Measurements from ENCODE around the gene PPP4R4.
"Not testable (repeated sequence)": the region's sequence is repeated elsewhere in the genome, so short reads cannot be mapped to it uniquely, and the experiment has no call there.

The PPP4R4 gene

DNA sequence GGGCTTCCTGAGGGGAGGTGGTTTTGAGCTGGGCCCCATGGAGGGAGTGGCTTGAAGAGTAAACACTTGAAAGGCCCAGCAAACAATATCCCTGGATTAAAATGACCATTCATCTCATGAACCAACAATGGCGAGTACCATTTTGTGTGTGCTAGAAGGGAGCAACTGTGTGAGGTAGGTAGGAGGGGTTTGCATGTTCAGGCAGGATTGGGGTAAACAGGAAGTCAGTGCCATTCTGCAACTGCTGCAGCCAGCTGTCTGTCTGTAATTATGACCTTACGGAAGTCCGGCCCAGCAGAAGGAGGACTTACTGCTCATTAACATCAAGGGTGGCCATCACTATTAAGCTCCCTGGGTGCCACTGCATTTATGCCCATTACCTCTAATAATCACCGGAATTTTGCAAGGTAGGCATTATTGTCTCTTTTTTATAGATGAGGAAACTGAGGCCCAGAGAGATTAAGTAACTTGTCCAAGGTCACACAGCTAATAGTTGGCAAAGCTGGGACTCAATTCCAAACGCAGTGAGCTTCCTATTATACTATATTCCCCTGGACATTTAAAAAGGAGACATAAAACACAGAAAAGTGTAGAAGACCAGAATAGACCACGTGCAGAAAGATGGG, 28.1 kb upstream of the PPP4R4 start:
- no peak for DNase-seq (ENCODE audit: low spot score)

DNA sequence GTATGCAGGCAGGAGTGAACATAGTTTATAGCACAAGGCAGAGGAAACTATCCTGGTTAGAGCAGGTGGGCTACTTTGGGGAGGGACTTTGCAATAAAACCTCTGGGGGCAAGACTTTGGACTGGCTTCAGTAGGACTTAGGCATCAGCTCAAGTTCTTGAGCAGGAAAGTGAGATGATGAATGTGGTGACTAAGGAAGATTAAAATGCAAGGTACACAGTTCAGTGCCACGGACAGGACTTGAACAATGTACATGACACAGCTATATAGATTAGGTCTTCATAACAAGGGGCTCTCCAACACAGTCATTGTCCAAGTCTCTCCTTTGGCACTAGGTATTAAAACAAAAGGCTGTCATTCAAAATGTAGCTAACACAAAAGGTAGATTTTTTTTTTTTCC, 21.4 kb upstream of the PPP4R4 start:
- no peak for DNase-seq (ENCODE audit: low spot score)

DNA sequence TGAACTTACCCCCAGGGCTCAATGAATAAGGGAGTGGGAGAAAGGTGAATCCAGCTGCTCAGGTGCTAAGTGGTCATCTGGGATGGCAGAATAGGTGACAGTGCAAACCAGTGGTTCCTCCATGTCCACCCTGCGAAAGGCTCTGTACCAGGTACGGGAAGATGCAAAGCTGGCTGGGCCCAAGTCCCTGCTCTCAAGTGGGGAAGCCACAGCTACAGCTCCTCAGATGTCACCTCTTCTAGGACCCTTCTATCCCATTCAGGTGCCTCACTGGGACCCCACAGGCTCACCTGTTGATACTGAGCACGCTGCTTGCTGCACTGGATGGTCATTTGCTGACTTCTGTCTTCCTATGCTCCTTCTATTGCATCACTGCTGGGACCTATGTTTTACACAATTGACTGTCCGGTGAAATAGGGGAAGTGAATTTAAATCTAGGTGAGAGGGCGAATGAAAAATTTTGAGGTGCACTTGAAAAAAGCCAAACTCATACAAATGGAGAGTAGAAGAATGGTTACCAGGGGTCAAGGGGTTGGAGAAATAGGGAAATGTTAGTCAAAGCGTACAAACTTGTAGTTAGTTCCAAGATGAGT, 20.3 kb upstream of the PPP4R4 start:
- DNase-seq (ENCODE audit: low spot score), result no peak

DNA sequence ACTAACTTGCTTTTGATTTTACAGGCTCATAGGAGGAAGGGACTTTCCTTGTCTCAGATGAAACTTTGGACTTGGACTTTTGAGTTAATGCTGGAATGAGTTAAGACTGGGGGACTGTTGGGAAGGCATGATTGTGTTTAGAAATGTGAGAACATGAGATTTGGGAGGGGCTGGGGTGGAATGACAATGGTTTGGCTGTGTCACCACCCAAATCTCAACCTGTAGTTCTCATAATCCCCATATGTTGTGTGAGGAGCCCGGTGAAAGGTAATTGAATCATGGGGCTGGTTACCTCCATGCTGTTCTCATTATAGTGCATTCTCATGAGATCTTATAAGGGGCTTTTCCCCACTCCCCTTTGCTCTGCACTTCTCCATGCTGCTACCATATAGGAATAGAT, 18.0 kb upstream of the PPP4R4 start:
- not testable (repeated sequence) for DNase-seq (ENCODE audit: low spot score)

DNA sequence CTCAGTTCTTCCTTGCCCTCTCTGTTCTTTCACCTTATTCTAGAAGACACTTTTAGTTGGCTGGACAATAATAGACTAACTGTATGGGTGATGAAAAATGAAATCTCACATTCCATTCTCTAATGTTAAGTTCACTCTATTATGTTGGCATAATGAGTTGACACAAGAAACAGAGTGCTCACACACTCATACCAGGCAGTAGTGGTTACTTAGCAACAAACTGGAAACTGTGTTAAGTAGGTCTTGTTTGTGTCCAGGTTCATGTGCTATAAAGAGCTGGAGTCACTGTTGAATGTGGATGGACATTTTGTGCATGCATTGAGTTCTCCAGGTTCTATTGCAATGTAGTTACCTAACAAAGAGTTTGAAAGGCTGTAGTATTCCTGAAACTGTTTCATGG, 16.9 kb upstream of the PPP4R4 start:
- no peak for DNase-seq (ENCODE audit: low spot score)

DNA sequence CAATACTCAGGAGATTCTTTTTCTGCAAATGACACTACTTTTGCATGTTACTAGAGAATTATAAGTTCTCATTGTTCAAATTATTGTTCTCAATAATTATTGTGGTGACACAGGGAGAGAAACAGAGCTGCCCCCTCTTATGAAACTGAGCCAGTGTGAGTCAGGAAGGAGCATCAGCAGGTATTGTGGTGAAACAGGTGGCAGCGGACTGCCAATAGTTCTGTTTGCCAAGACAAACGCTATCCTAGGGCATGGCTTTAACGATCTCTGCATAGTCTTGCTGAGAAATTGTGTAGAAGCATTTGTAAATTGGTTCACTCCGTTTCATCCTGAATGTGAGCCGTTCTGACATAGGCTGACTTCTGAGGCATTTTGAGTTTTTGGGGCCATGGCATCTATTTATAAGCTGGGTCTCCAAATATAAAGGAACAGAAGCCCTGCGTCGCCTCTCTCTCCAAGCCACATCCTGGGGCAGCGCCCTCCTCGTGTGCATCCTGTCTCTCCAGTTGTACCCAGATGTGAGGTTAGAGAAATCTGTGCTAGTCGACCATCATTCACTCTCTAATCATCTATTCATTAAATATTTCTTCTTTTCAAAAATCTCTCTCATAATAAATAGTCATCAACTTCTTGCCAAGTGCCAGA, 15.8 kb upstream of the PPP4R4 start:
- no peak for DNase-seq (ENCODE audit: low spot score)

DNA sequence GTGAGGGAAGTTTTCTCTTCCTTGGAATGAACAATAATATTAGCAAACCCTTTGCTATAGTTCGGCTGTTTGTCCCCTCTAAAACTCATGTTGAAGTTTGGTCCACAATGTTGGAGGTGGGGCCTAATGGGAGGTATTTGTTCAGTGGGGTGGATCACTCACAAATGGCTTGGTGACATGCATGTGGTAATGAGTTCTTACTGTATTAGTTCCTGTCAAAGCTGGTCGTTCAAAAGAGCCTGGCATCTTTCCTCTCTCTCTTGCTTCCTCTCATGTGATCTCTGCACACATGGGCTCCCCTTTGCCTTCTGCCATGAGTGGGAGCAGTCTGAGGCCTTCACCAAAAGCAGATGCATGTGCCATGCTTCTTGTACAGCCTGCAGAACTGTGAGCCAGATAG, 13.1 kb upstream of the PPP4R4 start:
- no peak for DNase-seq (ENCODE audit: low spot score)

DNA sequence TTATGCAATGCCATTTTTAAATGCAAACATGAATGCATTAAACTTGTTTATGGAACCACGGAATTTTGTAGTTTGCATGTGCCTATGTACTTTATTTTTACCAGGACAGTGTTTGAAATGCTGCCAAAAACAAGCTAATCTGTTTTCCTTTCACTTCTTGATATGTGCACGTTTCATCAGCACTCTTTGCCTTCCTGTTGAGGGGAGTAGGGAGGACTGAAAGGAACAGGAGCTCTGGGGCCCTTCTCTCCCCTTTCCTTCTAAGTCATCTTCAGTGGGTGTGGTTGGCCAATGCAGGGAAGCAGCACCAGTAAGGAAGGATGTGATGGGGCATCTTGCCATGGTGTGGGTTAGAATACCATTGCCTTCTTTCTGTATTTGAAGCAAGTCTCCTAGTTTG, 12.1 kb upstream of the PPP4R4 start:
- no peak for DNase-seq (ENCODE audit: low spot score)

DNA sequence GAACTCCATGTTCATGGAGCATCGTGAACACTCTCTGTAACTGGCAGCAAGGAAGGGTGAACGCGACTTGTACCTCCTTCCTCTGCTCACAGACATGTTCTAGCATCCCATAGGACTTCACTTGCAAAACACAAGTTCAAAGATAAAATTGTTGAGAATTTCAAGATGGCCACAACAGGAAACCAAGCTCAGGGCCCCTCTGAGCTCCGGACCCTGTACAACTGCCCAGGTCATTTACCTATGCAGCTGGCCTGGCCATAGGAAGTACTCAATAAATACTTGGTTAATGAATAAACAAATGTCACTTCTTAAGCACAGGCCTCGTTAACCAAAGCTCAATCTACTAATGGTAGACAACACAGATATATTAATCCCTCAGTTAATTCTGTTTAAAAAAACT, 11.7 kb upstream of the PPP4R4 start:
- DNase-seq (ENCODE audit: low spot score), result no peak

DNA sequence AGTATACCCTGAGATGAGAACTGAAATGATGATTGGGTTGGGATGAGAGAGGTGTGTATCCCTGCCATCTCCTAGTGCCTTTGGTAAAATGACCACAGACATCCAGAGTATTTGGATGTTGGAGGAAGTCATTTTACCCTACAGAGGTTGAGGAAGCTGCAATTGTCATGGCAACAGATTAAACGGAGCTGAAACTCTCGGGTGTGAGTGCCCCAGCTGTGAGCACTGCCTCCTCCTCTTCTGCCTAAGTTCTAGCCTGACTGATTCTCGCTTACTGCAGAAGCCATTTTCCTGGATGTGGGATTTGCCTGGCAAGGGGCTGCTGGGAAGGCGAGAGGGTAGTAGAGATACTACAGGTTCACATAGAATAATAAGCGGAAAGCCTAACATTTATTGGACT, 10.3 kb upstream of the PPP4R4 start:
- DNase-seq (ENCODE audit: low spot score), result no peak

DNA sequence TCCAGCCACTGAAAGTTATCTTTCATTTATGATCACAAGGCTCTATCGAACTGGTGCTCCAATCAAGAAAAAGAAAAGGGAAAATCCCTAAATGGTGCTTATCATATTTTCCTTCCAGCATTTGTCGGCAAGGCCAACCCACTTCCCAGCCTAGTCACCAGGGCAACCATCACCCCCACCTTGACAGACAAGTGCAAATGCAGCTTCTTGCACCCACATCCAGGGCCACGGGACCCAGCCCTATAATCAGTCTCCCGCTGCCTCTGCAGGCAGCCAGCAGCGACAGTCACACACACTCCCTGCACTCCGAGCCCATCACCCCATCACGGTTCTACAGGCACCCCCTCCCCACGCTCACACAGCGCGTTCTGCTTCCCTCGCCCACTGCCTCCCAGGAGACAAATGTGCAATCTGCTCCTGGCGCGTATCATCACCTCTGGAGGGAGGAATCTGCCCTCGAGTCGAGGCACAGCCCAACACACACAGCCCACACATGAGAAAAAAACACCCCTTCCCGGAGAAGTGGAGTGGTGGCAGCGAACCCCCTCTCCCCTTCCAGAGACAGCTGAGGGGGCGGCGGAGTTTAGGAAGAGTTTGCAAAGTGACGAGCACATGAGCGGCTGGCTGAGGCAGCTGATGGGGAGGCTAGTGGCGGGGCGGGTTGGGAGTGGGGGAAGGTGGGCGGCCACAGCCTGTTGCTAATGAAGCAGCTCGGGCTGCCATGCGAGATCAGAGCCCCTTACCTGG, 9.3 kb upstream of the PPP4R4 start:
- DNase-seq (ENCODE audit: low spot score), result no peak

DNA sequence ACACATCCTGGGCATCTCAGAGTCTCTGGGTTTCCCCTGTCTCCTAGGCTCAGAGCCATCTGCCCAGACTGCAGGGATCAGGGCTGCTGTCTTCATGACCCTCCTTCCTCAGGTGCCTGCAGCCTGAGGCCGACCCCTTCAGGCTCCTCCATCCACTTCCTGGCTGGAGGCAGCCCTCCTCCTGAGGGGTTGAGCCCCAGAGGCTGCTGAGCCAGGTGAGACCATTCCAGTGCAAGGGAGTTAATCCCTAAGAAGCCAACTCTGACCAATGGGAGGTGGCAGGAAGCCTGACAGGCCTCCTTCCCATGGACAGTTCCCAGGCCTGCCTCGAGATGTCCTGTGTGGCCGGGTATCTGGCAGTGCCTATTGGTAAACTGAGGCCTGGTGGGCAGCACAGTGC, 8.4 kb upstream of the PPP4R4 start:
- no peak for DNase-seq (ENCODE audit: low spot score)

DNA sequence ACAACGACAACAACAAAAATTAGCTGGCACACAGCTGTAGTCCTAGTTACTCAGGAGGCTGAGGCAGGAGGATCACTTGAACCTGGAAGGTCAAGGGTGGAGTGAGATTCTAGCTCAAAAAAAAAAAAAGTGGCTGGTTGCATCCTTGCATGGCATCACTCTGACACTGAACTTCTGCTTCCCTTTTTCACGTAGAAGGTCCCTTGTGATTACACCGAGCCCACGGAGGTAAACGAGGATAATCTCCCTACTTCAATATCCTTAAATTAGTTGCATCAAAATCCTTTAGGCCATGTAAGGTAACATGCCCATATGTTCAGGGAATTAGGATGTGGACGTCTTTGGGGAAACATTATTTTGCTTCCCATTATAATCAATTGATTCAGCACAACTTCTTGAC, 4.0 kb upstream of the PPP4R4 start:
- DNase-seq (ENCODE audit: low spot score), result no peak

DNA sequence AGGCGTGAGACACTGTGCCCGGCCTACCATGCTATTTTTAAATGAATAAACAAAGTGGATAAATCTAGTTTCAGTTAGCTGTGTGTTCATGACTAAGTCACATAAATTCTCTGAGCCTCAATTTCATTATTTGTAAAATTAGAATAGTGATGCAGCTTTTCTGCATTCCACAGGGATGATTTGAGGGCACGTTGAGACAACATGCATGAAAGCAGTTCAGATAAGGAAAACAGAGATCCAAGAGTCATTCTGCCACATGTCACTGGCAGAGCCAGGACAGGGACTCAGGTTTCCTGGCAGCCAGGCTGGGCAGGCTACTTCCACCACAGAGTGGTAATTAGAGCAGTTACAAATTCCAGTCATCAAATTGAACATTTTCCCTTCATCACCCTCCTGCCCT, 2.9 kb upstream of the PPP4R4 start:
- DNase-seq (ENCODE audit: low spot score), result no peak

DNA sequence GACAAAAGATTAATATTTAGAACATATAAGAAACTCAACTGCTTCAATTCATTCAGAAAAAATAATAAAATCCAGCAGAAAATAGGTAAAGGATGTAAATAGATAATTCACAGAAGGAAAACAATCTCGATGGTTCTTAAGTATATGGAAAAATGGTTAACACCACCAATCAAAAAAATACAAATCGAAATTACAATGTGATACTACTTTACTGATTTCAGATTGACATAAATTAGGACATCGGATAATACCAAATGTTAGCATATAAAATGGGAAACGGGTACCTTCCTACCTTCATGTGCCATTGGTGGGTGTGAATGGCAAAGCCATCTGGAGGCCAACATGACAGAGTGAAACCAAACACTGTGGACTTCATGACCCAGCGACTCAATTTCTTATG, 1.6 kb upstream of the PPP4R4 start:
- DNase-seq (ENCODE audit: low spot score), result no peak

DNA sequence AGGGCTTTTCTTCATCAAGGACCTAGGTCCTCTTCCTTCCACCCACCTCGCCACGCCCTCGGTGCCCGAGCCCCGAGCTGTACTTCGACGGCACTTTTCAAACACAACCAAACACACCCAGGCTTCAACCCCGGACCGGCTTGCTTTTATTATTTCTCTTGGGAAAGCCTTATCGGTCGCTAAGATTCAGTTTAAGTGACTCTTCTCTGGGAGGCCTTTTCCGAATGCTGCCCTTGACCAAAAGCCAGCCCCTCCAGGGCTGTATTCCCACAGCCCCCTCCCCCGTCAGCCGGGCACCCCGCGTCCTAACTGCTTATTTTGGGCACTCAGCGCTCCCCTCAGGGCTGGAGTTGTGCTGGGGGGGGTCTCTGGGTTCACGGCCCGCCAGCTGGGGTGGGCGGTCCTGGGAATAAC, 644 bp upstream of the PPP4R4 start:
- no peak for DNase-seq (ENCODE audit: low spot score)

DNA sequence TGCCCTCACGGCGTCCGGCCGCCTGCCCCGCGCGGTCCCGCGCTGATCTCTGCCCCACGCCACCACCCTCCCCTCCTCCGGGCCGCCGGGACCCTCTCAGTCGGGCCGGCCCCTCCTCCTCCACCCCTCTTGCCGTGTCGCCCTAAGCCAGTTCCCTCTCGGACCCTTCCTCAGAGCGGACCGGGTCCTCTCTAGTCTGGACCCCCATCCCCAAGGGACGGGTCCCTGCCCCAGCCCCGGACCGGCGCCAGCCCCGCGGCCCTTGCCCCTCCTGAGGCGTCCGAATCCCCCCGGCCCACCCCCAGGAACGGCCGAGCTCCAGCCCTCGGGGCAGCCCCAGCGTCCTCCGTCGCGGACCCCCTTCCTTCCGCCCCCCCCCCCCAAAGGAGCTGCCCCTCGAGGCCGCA, 485 bp downstream of the PPP4R4 start:
- no peak for DNase-seq (ENCODE audit: low spot score)

DNA sequence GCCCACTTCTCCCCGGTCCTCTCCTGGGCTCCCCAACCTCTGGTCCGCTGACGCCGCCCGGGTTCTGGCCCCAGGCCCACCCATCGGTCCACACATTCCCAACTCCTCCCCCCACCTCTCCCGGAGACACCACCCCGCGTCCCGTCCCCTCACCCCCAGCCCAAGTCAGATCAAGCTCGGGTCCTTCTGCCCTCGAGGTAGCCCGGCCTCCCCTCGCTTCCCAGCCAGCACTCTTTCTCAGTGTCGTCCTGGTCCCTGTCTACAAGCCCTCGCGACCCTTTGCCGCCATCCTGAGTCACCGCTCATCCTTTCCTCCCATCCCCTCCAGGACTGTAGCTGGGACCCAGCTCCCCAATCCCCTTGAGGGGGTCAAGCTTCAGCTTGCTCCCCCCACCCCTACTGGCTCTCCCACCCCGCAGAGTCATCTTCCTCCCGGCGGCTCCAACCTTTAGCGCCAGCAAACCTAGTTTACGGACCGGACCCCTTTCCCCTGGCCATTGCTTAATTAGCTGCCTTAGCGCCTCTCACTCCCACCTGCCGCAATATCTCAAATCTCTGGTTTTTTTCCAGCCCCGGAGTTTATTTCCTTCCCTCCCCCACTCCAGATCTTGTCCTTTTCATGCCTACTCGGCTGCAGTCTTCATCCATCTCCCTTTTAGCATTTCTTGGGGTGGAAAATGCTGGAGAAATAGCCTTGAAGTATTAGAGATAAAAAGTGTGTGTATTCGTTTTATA, 1.1 kb downstream of the PPP4R4 start:
- no peak for DNase-seq (ENCODE audit: low spot score)

DNA sequence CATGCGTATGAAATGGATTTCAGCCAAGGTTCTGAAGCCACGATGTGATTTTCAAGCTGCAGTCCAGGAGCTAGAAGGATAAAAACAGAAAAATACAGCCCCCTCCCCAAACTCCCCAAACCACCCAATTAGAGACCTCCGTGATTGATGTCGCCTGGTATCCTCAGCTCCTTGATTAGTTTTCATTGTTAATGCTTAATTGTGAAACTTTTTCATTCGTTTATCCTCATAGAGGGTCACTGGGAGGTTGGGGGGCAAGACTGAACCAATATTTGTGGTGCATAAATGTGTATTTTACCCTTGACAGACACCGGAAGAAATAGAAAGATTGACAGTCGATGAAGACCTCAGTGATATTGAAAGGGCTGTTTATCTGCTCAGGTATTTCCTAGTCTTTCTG, 1.6 kb downstream of the PPP4R4 start:
- DNase-seq (ENCODE audit: low spot score), result no peak

DNA sequence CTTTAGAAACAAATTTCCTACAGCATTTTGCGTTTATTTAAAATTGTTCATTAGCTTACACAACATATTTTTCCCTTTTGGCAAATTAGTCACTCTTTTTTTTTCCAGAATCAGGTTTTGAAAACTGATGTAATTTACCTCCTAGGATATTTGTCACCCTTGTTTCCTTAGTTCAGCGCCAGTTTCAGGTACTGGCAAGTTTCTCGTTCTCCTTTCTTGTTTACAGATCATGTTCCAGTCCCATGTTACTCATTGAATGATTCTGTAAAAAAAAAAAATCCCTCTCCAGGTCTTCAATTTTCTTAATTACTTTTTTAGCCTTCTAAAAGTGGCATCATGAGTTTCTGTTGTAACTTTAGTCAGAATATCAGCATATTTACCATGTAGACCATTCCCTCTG, 2.7 kb downstream of the PPP4R4 start:
- DNase-seq (ENCODE audit: low spot score), result no peak

DNA sequence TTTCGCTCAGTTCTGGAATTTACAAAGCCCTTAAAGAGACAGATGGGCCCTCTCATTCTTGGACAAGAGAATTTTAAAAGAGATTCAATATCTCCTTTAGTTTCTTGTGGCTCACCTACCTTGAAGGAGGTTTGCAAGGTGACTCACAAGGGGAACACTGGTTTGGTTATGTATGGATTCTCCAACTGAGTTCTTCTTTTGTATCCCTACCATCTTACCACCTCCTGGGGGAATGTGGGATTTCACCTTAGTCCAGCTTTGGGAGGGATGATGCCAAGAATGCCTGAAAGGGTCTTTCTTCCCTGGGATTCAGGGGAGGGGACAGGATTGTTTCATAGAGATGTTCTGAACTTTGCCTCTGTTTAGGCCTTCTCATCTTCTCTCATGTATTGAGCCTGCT, 3.7 kb downstream of the PPP4R4 start:
- DNase-seq (ENCODE audit: low spot score), result no peak

DNA sequence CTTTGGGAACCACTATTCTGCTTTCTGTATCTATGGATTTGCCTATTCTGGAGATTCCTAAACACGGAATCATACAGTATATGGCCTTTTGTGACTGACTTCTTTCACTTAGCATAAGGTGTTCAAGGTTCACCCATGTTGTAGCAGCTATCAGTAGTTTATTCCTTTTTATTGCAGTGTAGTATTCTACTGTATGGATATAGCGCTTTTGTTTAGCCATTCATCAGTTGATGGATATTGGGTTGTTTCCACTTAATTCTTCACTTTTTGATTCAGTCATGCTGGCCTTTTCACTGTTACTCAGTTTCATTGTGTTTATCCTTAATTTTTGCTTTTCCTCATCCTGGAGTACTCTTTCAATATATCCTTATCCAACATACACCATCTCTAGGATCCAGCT, 5.1 kb downstream of the PPP4R4 start:
- DNase-seq (ENCODE audit: low spot score), result no peak
